ENCODE data around the gene SPRR2B.
"Not testable (repeated sequence)": the region's sequence is repeated elsewhere in the genome, so short reads cannot be mapped to it uniquely, and the experiment has no call there.

The SPRR2B gene

DNA sequence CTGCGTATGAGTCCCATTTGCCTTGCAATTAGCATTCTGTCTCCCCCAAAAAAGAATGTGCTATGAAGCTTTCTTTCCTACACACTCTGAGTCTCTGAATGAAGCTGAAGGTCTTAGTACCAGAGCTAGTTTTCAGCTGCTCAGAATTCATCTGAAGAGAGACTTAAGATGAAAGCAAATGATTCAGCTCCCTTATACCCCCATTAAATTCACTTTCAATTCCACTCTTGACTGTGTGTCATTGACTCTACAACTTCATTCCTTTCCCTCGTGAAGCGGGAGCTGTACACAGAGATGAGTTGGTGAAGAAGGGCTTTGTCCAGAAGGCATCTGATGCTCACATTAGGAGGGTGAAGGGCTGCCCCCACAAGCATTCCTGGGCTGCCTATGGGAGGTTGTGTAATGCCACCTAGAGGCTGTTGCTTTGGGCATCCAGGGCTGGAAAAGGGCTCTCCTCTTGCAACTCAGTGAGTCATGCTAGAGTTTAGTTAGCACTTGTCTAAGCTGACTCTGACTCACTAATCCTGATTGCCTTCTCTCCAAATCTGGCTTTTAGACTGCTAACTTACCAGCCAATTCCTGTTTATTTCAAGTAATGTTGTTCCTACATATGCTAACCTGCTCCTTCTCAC, 38.6 kb downstream of the SPRR2B start:
- no peak for DNase-seq

GRCh38 chr1:153032073-153032472, 39.3 kb downstream of the SPRR2B start:
- no peak for DNase-seq

GRCh38 chr1:153030895-153031294, 40.5 kb downstream of the SPRR2B start, which contains the start of gene SPRR1B:
TSS of gene SPRR1B (plus strand) at chr1:153031203. CDS start at chr1:153032346, 1,143 bp downstream.
- DNase-seq: no peak

- no peak for DNase-seq
Observed at GRCh38 chr1:153028766-153029165, 42.6 kb downstream of the SPRR2B start.

DNA sequence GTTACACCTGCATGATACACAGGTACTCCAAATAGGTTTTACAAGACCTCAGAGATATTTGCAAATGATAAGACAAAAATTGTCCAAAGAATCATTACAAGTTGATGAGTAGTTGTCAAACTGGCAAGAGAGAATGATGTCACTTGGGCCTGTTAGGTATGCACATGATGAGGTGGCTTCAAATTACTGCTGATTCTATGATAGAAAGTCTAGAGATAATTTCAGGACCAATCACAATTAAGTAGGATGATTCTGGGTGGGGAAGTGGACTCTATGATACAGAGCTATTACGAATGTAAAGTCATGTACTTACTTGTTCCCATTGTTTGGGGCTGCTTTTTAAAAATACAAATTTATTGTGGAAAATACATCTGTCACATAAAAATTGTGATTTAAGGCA, 45.6 kb downstream of the SPRR2B start:
- no peak for DNase-seq

- no peak for DNase-seq
Observed at GRCh38 chr1:153024413-153024812, 47.0 kb downstream of the SPRR2B start.

GRCh38 chr1:153023109-153023508, 48.3 kb downstream of the SPRR2B start:
- DNase-seq: no peak

GRCh38 chr1:153022340-153022739, 49.1 kb downstream of the SPRR2B start:
- not testable (repeated sequence) for DNase-seq

- not testable (repeated sequence) for DNase-seq
Observed at GRCh38 chr1:153021829-153022228, 49.6 kb downstream of the SPRR2B start.
